IMR-90 (cell line): ENCODE results near the gene TPPP3.

Experiments used
- BHLHE40 ChIP-seq: fragments of 150-350 bp; IDR thresholded peaks from 2 replicates; pipeline ENCODE4 v1.6.1; 2016; ENCODE audit warnings: mild to moderate bottlenecking, low read depth, low read length
- CEBPB ChIP-seq: IDR thresholded peaks from 2 replicates; pipeline ENCODE4 v1.6.1; 2012; ENCODE audit warnings: low read depth, low read length, improper control_type of control experiment
- FOS ChIP-seq: fragments of 150-350 bp; IDR thresholded peaks from 2 replicates; pipeline ENCODE4 v1.6.1; 2016; ENCODE audit warnings: low read depth, low read length
- MAFK ChIP-seq: IDR thresholded peaks from 2 replicates; pipeline ENCODE4 v1.6.1; 2012; ENCODE audit warnings: low read depth, low read length, improper control_type of control experiment
- MAZ ChIP-seq: IDR thresholded peaks from 2 replicates; pipeline ENCODE4 v1.6.1; 2012; ENCODE audit warnings: low read depth, mild to moderate bottlenecking, low read length, improper control_type of control experiment, moderate library complexity, borderline replicate concordance
- MXI1 ChIP-seq: IDR thresholded peaks from 2 replicates; pipeline ENCODE4 v1.6.1; 2012; ENCODE audit warnings: low read depth, mild to moderate bottlenecking, low read length, moderate library complexity, borderline replicate concordance
- NFE2L2 ChIP-seq: fragments of 150-350 bp; IDR thresholded peaks from 2 replicates; pipeline ENCODE4 v1.6.1; 2016; ENCODE audit warnings: low read depth, mild to moderate bottlenecking, low read length
- POLR2A ChIP-seq: IDR thresholded peaks from 2 replicates; pipeline ENCODE4 v1.6.1; 2012; ENCODE audit warnings: mild to moderate bottlenecking, low read depth, low read length
- RAD21 ChIP-seq: IDR thresholded peaks from 2 replicates; pipeline ENCODE4 v1.6.1; 2012; ENCODE audit warnings: low read length, improper control_type of control experiment
- RCOR1 ChIP-seq: IDR thresholded peaks from 2 replicates; pipeline ENCODE4 v1.6.1; 2012; ENCODE audit warnings: mild to moderate bottlenecking, low read length, improper control_type of control experiment; ENCODE audit not compliant: insufficient replicate concordance
- RFX5 ChIP-seq: IDR thresholded peaks from 2 replicates; pipeline ENCODE4 v1.8.0; 2012; ENCODE audit warnings: low read depth, mild to moderate bottlenecking, low read length, moderate library complexity
- SMC3 ChIP-seq: fragments of 150-350 bp; IDR thresholded peaks from 2 replicates; pipeline ENCODE4 v1.6.1; 2016; ENCODE audit warnings: low read depth, mild to moderate bottlenecking, antibody characterized with exemption, low read length, moderate library complexity
- TF ChIP-seq, protein P1 (sequence below): conservative IDR thresholded peaks from 2 replicates; pipeline ENCODE4 v1.5.1; 2012; ENCODE audit warnings: mild to moderate bottlenecking, low read depth, low read length, improper control_type of control experiment
- TF ChIP-seq, protein P2 (sequence below): fragments of 150-350 bp; IDR thresholded peaks from 2 replicates; pipeline ENCODE4 v1.6.1; 2016; ENCODE audit warnings: low read depth, mild to moderate bottlenecking, low read length, moderate library complexity, borderline replicate concordance

DNA sequence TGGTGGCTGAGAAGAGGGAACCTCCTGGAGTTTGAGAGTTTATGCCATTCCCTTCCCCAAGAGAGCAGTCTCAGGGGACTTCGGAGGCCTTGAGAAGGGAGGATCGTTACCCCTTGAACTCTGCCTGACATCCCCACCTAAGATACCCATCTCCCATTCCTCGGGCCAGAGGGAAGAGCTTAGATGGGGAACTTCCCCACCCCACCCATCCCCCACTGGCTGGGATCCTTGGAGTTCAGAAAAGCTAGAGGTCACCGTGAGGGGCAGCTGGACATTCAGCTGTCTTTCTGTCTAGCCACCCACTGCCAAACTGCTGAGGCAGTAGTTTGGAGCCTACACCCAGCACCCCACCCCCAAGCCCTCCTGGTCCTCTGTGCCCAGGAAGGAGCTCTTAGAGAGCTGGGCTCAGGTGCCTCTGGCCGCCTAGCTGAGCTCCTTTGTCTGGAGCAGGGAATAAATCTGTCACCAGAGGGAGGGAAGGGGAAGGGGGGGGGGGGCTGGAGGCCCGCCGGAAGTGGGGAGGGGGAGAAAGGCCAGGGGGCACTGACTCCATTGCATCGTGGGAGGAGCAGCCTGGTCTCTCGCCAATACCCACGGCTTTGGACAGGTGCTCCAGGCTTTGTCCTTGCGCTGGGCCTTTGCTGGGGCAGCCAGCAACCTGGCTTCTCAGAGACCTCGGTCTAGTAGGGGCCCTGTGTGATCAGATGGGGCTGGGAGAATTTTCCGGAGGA, 38.6 kb upstream of the TPPP3 start:
- TF ChIP-seq, protein P1, sequence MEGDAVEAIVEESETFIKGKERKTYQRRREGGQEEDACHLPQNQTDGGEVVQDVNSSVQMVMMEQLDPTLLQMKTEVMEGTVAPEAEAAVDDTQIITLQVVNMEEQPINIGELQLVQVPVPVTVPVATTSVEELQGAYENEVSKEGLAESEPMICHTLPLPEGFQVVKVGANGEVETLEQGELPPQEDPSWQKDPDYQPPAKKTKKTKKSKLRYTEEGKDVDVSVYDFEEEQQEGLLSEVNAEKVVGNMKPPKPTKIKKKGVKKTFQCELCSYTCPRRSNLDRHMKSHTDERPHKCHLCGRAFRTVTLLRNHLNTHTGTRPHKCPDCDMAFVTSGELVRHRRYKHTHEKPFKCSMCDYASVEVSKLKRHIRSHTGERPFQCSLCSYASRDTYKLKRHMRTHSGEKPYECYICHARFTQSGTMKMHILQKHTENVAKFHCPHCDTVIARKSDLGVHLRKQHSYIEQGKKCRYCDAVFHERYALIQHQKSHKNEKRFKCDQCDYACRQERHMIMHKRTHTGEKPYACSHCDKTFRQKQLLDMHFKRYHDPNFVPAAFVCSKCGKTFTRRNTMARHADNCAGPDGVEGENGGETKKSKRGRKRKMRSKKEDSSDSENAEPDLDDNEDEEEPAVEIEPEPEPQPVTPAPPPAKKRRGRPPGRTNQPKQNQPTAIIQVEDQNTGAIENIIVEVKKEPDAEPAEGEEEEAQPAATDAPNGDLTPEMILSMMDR = no peak
- TF ChIP-seq BHLHE40 = no peak
- TF ChIP-seq POLR2A = no peak
- TF ChIP-seq NFE2L2 = no peak
- TF ChIP-seq MXI1 = no peak
- TF ChIP-seq SMC3 = no peak
- TF ChIP-seq MAFK = no peak
- TF ChIP-seq CEBPB = no peak
- no peak for TF ChIP-seq MAZ
- TF ChIP-seq RAD21 = no peak
- no peak for TF ChIP-seq RFX5
- TF ChIP-seq FOS = no peak
- TF ChIP-seq RCOR1 = no peak
- TF ChIP-seq, protein P2, sequence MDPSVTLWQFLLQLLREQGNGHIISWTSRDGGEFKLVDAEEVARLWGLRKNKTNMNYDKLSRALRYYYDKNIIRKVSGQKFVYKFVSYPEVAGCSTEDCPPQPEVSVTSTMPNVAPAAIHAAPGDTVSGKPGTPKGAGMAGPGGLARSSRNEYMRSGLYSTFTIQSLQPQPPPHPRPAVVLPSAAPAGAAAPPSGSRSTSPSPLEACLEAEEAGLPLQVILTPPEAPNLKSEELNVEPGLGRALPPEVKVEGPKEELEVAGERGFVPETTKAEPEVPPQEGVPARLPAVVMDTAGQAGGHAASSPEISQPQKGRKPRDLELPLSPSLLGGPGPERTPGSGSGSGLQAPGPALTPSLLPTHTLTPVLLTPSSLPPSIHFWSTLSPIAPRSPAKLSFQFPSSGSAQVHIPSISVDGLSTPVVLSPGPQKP = no peak
